Right lung (tissue), 5 donors: ENCODE results near the gene HOXA1. TPM values are rescaled to one million over a fixed set of nuclear protein-coding genes. Genes with fewer than 3 reads are reported as not detected.

Experiments
- DNase-seq, 2 donors: peaks; one replicate each; pipeline ENCODE4 v3.0.0-alpha.2; 2013
- polyA plus RNA-seq, 5 donors: library from polyadenylated mRNA; unstranded; fragments of 120-200 nt; gene quantifications; one replicate each; pipeline versions ENCODE4 v1.2.1 to v1.2.3, GENCODE V29; 2013; ENCODE audit warnings: inconsistent platforms in 1 of 5, low replicate concordance in 1 of 5; ENCODE audit not compliant: insufficient read length in 5 of 5, insufficient read depth in 1 of 5

Gene HOXA1
- polyA plus RNA-seq, 5 donors: 1.8 to 2.8 (median 2.2) TPM

DNA sequence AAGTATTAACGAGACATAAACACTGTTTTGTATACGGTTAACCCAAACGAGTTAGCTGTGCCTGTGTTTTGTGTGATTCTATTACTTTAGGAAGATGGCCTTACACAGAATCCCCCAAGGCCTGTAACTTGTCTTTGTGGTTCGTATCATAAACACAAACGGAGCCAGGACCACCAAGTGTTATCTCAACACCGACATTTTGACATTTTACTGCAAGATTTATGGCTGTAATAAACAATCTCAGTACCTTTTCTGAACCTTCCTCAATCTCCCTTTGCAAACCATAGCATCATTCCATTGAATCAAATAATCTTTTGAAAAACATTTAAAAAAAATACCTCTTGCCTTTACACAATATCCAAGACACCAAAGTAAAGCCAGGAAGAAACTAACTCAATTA is 37.2 kb upstream of the HOXA1 start:
- DNase-seq: no peak

- no peak for DNase-seq
These were observed 36.4 kb upstream of the HOXA1 start for GRCh38 chr7:27132214-27132613.

DNA sequence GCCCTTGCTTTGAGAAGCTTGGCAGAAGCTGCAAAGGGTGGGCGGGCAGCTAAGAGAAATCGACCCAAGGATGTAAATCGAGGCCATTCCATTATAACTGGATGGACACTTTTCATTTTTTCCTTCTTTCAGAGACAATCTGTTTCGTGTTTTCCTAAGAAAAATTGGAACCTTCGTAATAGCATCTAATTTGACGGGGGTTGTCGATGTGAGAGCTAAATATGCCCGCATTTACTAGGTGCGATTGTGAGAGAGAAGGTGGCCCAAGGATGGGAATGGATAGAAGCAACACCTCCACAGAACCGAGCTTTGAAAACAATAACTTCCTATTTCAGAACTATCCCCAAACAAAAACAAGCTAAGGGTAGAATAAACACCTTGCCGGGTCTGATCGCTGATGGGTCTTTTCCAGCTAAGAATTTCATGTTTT is 35.6 kb upstream of the HOXA1 start:
- DNase-seq: no peak

- DNase-seq: peak; percentile 91 to 93
These were observed 35.0 kb upstream of the HOXA1 start, which contains the start of gene HOXA4 for GRCh38 chr7:27130540-27131389. Gene HOXA4 (minus strand): TSS chr7:27130757. CDS start chr7:27130733, 24 bp downstream.

GRCh38 chr7:27129729-27130539 is 34.1 kb upstream of the HOXA1 start:
- DNase-seq: no peak

GRCh38 chr7:27128776-27129728 is 33.3 kb upstream of the HOXA1 start:
- DNase-seq: no peak

DNA sequence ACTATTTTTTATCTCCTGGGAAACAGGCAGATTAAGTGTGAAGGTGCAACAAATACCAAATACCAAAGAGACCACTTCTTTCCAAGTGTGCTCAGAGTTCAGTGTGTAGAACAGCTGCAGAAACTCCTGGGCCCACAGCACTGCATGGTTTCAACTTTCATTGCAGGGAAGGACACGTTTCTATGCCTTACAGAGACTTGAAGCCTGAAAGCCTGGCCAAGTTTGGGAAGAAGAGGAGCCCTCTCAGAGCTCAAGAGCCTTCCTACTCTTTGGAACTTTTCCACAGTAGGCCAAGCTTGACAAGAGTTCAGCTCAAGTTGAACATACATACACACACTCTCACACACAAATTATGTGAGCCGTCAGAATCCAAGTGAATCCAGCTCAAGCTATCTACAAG is 32.2 kb upstream of the HOXA1 start:
- DNase-seq: peak; percentile 89 to 92

DNA sequence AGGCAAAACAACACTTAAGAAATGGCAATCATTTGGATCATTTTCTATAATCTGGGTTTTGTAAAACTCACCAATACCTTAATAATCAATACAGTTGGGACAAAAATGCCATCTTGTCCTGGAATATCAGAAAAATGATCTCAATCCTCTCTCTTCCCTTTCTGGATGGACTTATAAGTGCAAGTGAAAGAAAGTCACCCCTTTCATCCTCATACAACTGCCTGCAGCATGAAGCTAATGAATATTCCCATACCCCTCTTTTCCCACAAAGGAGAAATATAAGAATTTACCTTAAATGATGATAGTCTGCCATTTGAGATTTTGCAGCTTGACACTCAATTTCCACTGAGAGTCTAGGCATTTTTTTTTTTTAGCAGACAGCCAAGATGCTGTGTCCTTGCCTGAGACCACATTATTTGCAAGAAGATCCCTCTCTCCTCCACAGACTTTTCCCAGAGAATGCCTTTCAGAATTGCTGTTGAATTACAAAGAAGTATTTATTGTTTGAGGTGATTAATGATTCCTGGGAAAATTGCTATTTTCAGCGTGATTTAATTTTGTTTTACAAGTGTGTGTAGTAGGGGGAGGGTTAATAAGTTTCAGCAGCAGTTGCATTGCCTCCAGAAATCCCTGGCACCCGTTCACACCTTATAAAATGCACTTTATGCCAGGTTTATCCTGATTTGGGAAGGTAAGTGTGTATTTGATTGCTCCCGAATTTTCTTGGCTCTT is 31.0 kb upstream of the HOXA1 start:
- DNase-seq: no peak

- DNase-seq: no peak
These were observed 30.2 kb upstream of the HOXA1 start for GRCh38 chr7:27125986-27126394.

- DNase-seq: no peak
These were observed 29.3 kb upstream of the HOXA1 start for GRCh38 chr7:27124902-27125689.

DNA sequence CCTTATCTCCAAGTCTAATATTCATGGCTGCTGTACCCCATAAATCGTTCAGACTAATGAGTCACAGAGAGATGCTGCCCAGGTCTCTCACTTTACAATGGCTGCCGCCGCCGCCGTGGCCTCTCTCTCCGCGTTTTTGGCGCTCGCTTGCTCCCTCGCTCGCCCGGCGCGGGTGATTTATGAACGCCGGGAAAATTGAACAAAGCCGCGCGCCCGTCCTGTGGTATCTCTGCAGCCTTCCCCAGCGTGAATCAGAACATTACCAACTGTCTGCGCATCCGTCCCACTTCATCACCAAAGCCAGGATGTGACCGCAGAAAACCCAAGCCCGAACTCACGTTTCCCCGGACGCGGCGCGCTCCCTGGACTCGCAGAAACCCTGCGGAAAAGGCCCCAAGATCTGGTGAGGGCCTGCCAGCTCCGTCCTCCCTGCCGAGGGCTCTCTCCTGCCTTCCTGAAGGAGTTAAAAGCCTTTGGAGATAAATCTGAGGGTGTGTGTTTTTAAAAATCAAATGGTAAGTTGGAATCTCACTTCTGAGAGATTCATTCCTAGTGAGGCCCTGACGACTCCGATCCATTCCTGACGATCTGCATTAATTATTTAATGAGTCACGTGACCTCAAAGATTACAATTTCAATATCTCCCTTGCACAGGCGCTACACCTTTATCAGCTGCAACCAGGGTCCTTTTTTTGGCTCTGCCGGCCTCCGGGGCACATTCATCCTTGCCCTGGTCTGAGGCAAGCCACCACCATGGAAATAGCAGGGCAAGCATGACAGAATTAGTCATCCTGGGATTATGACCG is 28.5 kb upstream of the HOXA1 start:
- no peak for DNase-seq

DNA sequence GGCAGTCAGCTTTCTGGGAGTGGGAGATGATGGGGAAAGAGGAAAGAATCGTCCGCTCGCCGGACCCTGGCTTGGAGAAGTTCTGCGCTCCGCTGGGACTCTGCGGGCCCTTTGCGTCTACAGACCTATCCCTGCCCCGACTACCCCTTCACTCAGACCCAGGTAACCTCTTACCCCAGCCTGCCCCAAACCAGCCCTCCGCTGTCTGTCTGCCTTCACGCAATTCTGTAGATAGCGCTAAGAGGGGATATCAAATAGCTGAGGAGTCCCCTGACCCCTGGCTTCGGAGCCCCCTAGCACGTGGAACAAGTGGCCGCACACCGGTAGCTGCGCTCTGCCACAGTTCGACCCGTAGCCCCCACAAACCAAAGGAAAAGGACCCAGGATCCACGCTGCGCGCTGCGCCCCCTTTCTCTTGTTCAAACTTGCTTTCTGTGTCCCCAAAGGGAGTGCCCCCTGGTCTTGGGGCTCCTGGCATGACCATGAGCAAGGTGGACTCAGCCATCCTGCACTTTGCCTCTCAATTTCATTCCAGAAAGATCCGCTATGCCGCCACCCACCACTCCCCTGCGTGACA is 27.8 kb upstream of the HOXA1 start:
- no peak for DNase-seq

DNA sequence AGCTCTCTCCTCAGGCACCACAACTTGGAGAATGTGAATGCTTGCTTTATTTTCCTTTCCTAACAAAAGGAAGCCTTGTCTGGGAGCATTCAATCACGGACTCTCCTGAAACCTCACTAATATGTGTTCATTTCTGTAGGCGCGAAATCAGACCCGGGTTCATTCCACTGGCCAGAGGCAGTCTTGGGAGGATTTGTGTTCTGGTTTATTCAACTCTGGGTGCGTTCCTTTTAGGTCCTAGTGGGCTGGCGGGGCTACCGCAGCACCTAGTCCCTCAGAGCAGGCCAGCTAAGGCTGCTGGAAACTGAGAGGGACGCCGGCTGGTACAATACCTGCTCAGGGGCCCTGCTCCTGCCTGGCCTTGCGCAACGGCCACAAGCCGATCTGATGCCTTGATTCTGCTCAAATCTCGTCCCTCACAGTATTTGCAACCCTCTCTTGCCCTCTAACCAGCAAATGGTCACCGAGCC is 27.2 kb upstream of the HOXA1 start:
- no peak for DNase-seq

GRCh38 chr7:27122077-27122910 is 26.5 kb upstream of the HOXA1 start:
- DNase-seq: no peak

DNA sequence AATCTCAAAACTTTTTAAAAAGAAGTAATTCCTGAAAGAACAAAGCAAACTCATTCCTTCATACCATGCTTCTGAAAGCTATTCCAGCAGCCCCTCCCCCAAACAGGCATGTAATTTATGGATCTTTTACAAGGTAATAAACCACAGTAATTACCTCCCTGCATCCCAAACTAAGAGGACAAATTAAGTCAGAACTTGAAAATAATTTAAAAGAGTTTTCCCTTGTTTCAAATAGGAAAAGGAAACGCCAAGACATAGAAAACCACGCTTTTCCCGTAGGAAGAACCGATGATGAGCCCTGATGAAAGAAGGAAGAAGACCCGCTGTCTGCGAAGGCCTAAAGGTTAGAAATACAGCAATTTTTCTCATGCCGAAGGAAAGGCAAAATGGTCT is 25.9 kb upstream of the HOXA1 start:
- no peak for DNase-seq

- no peak for DNase-seq
These were observed 23.7 kb upstream of the HOXA1 start for GRCh38 chr7:27119412-27119911.

DNA sequence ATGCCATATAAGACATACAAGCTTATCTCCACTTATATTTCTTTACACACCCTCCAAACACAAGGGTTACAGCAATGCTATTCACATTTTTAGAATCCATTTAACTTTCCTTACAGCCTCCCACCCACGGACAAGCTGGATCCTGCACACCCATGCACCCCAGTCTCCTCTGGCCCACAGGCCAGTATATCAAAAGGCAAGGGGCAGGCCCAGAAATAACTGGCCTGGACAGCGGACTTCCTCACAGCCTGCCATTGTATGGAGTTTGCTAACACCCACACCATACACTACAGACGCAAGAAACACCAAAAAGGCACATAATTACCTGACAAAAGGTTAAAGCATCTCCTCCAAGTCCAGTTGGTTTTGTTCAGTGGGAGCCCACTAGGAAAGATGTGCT is 22.8 kb upstream of the HOXA1 start:
- no peak for DNase-seq
